Fibroblast of skin of left biceps (primary cell): ENCODE measurements around the gene SLC45A1.

Experiments used
- DNase-seq, 2 experiments: peaks; one replicate each; pipeline ENCODE4 v3.0.0-alpha.2; 2013; ENCODE audit warnings: low read depth in 2 of 2

Gene SLC45A1

DNA sequence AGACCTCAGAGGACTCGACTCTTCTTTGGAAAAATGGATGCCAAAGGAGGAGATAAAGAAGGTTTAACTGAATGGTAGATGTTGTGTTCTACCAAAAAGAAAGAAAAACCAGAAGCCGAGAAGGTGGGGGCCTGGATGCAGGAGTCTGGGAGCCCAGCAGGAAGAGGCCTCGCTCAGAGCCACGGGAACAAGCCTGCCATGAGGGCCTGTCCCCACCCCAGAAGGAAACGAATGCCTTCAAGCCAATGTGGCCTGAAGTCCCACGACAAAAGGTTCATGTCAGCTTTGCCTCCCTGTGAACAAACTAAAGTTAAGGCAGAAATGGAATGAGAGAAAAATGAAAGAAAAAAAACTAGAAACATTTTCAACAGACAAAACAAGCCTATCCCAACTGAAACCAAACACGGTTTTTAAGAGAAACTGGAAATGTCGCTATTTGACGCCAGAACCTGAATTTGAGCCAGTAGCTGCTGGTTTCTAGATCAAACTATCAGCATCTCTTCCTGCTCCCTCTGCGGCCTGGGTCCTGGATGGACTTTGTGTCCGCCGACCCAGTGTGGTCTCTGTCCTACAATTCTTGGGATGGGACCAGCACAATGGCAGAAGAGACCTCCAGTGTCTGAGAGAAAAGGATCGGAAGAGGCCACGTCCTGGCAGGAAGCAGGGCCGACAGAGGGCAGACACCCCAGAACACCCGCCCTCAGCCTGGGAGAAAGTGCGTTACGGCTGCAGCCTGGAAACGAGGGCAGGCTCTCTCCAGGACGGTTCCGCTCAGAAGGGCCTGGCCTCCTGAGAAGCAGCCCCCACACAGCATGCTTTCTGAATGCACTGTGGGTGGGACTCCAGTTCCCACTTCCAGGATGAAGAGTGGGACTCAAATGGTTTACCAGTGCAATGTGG is 35.2 kb downstream of the SLC45A1 start:
- no peak for DNase-seq

DNA sequence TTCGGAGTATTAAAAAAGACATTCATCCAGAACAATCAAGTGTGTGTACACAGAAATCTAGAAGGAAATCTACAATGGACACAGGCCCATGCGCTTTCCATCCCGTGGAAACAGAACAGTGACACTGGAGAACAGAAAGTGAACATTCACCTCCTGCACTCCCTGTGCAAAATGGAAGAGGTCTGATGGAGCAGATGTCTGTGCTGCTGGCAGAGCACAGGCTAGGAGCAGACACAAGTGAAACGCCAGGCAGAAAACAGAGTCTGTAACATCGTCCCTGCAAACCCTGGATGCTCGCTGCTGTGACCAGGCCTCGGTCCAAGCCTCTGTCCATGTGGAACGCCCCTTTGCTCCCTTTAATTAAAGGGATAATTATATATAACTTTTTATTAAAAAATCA is 36.1 kb downstream of the SLC45A1 start:
- DNase-seq: no peak

DNA sequence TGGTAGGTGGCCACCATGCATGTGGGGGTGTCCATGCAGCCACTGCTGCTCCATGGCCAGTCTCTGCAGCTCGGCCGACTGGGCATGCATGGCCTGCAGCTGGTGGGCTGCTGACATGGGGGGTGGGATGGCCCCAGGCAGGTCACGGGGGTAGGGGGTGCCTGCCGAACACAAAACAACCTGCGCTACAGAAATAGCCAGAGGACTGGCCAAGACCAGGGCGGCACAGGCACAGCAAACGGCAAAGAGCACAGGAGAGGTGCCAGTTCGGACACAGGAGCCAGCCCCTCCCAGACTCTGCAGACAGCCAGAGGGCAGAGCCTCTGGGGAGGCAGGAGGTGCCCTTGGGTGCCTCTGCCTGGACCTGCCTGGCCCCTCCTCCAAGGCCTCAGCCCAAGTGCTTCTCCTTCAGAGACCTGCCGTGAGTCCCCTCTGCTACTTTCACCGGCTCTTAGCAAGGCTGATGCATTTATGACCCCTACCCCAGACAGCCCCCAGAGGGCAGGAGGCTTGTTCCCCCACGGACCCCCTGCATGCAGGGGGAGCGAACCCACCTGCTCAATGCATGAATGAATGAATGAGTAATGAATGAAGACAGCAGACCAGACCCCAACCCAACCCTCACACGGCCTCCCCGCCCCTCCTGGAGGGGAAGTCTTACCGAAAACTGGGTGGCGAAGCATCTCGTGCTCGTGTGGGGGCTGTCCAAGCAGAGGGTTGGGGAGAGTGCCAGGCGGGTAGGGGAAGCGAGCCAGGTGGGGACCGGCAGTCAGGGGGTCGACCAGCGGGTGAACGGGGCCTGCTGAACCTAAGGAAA is 37.7 kb downstream of the SLC45A1 start:
- DNase-seq: no peak

DNA sequence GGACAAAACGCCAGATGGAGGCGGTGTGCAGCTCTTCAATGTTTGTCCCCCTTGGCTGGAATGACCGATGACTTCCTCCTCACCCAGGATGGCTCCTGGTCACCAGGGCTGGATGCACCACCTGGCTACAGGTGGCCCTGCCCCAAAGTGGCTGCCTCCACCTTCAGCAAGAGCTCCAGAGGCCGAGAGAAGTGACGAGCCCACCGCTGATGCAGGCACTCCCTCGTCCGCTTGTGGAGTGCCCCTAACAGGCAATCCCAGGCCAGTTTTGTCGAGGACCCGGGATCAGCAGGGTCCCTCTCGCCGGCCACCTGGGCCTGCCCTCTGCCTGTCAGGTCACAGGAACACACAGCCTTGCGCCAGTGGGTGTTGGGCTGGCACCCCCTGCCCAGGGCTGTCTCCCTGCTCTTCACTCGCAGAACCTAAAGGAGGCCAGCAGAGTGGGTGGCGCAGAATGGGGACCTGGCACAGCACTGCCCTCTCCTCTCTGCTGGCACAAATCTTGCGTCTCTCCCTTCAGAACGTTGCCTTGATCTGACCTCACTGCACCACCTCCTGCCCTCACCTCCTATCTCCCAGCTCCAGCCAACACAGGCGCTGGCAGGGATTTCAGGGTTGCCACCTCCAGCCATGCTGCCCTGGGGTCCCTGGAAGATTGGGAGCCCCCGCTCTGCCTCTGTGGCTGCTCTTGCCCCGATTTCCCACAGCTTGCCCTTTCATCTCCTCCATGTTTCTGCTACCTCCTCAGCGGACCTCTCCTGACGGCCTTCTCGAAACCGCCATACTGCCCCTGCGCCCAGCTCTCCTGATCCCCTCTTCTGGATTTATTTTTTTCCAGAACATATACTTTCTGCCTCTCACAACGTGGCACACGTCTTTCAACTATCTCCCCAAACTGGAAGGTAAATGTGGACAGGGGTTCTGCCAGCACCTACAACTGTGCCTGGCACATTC is 38.6 kb downstream of the SLC45A1 start:
- no peak for DNase-seq

DNA sequence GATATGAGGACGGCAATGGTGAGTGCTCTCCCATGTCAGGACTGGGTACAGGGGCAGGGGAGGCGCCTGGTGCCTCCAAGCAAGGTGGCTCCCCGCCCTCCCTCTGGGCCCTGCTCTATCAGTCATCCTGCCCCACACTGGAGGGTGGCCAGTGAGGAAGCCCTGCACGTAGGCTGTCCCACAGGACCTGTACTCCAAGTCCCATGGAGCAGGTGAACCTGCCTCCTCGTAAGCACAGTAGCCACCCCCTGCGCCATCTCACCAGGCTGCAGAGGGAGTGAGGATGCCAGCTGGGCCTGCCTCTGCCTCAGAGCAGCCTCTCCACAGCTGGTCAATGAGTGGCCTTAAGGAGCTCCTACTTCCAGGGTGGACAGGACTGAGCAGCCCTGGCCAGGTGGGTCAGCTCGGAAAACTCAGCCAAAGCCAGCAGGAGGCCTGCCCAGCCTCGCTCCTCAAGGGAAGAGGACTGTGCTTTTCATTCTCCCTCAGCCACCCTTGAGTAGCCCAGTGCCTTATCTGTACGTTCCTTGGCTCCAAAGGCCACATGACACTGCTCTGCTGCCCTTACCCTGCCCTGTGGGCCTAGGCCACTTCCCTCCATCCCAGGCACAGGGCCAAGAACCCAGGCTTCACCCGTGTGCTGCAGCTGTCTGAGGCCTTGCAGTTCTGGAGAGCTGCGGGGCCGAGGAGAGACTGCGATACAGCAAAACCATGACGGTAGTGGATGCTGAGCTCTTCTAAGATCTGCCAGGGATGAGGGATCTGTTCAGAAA is 39.6 kb downstream of the SLC45A1 start:
- no peak for DNase-seq

DNA sequence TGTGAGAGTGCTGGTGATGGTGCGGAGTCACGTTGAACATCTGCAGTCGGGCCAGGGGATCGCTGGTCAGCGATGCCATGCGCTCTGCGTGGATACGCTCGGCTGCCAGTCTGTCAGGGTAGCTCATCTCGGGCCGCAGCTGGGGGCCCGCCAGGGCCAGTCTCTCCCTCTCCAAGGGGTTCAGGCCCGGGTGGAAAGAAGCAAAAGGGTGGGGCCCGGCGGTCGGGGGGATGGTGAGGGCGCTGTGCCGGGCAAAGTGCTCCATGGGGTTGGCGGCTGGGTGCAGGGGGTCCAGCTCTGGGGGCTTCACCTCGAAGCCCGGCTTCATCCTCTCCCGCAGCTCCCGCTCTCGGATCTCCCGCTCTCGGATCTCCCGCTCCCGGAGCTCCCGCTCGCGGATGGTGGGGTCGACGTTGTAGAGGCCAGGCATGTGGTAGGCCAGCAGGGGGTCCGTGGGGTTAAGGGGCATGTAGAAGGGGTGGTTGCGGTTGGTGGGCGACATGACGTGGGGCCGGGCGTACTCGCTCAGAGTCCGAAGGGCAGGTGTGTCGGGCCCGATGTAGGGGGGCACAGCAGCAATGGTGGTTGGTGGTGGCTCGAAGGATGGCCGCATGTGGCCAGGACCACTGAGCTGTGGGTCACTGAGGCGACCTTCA is 40.5 kb downstream of the SLC45A1 start:
- no peak for DNase-seq

DNA sequence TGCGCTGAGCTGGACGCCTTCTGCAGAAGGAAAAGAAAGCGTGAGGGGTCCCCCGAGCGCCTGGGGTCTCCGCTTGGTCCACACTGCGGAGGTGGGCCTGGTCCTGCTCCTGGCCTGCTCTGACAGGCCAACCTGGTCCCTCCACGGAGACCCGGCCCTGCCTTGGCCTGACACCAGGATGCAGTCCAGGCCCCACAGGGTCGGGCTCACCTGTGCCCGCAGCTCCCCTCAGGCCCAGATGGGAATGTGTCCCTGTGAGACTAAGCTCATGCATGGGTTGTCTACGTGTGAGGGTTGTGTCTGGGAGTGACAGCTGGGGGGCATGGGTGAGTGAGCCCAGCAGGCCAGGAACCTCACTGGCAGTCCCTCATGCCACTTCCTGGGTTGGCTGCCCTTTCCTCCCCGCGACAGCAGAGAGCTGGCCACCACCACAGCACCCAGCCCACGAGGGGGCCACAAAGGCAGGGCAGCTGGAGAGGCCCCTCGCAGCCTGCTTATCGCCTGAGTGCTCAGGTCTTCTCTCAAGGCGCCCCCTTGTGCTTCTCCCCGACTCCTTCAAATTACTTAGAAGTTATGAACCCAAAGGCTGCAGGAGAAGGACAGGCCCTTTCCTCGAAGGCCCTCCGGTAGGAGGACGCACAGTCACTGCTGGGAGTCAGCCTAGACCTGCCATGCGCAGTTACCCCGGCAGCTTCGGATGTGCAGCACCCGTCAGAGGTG is 41.1 kb downstream of the SLC45A1 start:
- DNase-seq: no peak

DNA sequence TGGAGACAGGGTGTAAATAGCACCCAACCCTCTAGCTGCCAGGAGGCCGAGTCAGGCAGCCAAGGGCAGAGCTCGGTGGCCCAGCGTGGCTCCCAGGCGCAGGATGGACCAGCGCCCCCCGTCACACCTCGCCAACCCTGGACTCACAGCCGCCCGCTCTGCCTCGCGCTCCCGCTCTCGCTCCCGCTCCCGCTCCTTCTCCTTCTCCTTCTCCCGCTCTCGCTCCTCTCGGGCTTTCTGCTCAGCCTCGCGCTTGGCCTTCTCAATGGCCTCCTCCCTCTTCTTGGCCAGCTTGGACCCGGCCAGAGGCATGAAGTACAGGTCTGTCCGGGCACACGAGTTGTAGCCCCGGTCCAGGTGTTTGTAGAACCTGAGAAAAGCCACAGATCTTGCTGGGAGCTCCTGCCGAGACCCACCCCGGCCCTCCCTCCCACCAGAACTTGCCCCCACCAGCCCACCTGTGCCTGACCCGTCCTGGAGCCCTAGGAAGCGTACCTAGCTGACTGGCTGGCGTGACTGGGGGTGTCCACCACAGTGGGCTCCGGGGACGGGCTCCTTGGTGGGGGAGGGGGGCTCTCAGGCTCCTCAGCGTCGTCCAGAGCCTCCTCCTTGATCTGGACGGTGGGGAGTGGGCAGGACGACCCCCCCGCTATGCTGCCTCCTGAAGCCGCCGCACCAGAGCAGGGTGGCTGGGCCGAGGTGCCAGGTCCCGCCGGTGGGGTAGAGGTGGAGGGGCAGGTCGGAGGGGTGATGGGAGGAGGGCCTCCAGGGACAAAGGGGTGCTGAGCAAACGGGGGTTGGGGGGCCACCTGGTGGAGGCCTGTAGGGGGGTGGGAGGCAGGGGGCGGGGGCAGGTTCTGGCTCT is 41.9 kb downstream of the SLC45A1 start:
- DNase-seq: no peak

DNA sequence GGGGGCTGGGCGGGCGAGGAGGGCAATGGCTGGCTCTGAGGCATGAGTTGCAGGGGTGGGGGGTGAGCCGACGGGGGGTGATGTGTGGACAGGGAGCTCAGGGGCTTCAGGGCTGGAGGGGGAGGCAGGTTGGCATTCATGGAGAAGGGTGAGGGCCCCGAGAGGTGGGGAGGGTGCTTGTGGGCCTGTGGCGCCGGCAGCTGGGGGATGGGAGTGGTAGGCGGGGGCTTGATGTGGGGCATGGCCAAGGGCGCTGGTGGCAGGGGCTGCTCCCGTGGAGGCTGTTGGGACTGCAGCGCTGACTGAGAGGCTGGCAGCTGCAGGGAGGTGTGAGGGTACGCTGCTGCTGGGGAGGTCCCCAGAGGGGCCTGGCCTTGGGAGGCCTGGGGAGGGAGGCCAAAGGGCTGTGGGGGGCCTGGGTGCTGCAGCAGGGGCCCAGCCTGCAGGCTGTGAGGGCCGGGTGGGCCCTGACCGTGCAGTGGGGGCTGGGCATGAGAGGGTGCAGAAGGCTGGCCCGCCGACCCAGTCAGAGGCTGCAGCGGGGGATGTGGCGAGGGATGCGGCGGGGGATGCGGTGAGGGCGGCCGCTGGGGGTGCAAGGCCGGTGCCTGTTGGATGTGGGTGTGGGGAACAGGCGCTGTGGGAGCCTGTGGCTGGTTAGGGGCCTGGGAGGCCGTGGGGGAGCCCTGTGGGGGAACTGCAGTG is 42.7 kb downstream of the SLC45A1 start:
- DNase-seq: no peak

DNA sequence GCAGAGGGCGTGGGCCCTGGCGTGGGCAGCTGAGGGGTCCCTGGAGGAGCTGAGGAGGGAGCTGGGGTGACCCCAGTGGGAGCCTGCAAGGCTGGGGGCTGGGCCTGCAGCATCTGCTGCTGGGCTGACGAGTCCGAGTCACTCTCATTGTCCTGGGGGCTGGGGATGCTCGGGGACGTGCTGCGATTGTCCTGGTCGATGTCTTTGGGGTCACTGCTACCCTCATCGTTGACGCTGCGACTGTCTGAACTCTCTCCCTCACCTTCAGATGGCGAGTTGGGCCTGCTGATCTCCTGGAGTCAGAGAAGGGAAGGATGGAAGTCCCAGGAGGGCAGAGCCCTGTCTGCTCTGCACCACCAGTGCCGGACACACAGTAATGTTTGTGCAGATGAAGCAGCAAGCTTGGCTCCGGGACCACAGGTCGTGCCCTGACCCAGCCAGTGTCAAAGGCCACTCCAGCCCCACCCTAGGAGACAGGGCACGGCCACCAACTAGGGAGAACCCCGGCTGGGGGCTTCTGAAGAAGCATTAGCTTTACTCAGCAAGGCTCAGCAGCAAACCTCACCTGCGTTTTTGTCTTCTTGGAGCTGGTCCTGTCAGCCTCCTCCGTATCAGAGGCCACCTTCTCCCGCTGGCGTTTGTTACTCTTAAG is 43.4 kb downstream of the SLC45A1 start:
- DNase-seq: no peak

DNA sequence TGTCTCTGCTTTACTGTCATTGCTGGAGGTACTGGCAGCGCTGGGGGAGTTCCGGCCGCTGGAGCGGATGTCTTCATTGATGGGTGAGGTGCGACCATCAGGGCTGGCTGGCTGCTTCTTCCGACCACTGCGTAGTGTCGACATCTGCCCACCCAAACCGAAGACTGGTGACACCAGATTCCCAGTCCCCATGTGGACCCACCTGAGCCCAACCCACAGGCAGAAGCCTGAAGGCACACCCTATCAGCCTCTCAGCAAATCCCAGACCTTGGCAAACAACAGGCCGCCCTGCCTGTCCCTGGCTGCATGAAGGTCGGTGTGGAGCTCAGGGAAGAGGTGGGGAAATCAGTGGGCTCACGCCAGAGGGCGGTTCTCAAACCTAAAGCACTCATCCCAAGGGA is 44.8 kb downstream of the SLC45A1 start:
- no peak for DNase-seq

DNA sequence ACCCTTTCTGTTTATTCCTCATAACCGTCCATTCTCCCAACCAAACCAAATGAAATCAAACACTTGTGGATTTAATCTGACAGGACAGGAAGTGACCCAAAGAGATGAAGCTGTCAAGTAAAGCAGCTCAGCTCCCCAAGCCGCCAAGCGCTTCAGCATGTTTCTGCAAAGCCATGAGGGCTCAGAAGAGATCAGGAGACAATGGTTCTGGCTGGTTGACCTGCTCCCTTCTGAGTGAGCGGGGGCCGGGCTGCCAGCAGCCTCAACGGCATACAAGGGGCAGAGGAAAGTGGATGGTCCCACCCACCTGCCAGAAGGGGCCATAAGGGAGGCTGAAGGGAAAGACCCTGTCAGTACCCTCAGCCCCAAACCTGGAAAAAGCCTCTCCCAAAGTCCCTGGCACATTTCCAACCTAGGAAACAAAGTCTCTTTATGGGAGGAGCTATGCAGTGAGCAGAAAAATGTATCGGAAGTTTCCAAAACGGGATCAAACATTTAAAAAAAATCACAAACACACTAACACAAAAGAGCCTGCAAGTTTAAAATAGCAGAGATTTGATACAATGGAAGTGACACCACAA is 45.4 kb downstream of the SLC45A1 start:
- DNase-seq: no peak

DNA sequence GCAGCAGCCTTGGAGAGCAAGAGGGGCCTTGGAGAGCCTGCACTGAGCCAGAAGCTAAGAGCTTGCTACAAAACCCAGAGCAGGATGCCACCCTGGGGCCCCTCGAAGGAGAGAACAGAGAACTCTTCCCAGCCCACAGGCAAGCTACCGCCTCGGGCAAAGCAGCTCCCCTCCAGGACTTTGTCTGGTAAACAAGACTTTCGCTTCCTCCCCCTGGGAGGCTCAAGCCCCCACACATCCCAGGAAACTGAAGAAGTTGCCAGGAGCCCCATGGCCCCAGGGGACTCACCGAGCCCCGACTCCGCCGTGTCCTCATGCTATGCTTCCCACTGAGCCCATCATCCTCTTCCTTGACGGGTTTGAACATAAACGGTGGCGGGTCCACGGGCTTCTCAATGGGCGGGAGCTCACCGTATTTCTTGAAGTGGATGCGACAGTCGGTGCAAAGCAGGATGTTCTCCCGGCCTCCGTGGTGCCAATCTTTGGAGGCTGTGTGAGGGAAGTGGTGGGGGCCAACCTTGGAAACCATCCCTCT is 45.9 kb downstream of the SLC45A1 start:
- DNase-seq: no peak

DNA sequence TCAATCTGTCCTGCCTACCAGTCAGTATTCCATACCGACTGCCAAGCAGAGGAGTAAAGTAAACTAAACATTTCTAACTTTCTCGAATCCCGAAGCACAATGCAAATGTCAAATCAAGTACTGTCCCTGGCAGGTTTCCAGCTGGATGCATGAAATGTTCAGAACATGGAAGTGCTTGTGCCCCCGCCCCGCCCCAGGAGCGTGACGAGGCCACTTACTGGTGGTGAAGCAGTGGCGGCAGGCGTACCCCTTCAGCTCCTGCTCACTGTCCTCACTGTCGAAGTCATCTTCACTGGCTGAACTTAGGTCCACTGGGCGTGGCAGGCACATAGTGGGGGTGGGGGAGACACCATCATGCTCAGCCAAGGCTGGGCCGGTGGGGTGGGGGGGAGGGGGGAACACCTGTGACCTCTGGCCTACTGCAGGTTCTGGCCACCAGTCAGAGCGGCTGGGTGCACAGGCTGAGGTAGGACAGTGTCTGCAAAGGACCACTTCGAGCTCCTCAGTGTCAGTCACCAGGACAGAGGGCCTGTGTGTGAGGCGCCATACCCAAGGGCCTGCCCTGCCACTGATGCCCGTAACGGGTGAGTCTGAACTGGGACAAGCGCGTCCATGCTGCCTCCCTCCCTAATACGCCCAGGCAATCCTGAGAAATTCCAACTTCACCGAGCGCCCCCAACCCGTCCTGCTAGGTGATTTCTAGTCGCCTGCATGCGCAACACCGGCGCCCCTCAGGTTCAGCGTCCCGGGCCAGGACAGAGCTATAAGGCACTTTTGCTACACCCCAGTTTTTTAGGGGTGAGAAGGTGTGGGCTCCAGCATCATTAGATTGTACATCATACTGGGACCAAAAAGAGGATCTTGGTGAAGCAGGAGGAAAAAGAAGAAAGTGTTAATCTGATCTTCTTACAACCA is 46.9 kb downstream of the SLC45A1 start:
- DNase-seq: no peak

DNA sequence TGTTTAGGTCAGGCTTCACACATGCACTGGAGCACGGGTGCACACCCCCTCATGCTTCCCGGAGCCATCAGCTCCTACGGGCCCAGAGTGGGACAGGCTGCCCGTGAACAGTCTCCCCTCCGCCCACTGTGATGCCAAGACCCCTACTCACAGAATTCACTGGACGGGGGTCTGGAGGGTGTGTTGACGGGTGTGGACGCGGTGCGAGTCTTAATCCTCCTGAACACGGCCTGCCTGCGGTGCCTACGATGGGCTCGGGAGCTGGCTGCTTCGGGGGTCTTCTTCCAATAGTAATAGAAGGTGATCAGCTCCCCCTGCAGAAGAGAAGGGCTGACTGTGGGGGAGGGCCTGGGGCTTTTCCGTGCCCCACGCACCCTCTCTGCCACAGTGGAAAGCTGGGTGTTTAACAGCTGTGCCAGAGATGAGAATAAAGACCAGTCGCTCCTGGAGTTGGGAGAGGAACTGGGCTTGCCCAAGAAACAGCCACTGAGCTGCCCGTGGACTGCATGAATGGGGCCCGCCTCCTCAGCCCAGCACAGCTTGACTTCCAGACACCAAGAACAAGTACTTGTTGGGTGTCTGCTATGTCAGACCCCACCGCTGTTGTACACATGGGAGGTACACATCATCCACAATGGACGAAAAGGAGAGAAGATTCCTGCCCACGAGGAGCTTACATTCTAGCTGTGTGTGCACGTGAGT is 47.9 kb downstream of the SLC45A1 start:
- no peak for DNase-seq
